Measurements from ENCODE around the gene LYRM1. TPM values are rescaled to one million over a fixed set of nuclear protein-coding genes. Genes with fewer than 3 reads are reported as not detected.

LYRM1 gene
- total and polyA plus RNA-seq, 2 of the 8 experiments (the other 6 are each of a cell fraction or from before 2014, with no cell fraction given) = 11.6 to 13.4 TPM

DNA sequence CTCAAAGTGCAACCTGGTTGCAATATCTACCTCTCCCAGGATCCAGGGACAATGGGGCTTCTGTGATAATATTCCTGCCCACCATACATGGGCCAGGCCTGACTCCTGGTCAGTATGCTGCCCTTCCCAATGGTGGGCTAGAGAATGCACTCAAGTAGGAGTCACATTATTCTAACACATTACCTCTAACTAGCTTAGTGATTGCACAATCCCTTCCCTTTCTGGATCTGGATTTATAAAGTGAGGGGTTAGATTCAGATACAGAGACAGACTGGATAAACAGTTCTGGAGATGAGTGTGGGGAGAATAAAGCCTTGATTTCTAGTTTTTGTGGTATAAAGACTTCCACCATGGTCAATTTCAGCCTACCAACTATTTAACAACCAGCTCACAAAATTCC, 33.0 kb downstream of the LYRM1 start:
- Histone ChIP-seq H2BK15ac (ENCODE audit: low read length) (no peak overlapping the region), H3K23ac (ENCODE audit: insufficient read length) (no peak overlapping the region), H3K14ac (ENCODE audit: insufficient read length) (no peak overlapping the region), H3K56ac (replicated peaks; ENCODE audit: insufficient read length, low read depth, low read length) (no peak overlapping the region), H3K79me1 (ENCODE audit: low read depth, low read length) (no peaks in the 10 kb centered on the region), H3K27me3 (replicated peaks in 1 of 4; ENCODE audit: control insufficient read depth in 3 of 4, extremely low read depth in 1 of 4, insufficient read depth in 3 of 4, low read length in 3 of 4) (no peaks in the 10 kb centered on the region), H2AK5ac (ENCODE audit: low read depth, low read length) (no peak overlapping the region), H3K23me2 (ENCODE audit: low read depth, low read length) (no peaks in the 10 kb centered on the region), H3K18ac (ENCODE audit: extremely low read depth, low read length) (no peak overlapping the region), H3K4ac (replicated peaks; ENCODE audit: insufficient read length, low read depth, low read length) (no peak overlapping the region), H2BK12ac (ENCODE audit: low read depth, low read length) (no peak overlapping the region), H3K4me3 (ENCODE audit: extremely low read depth in 1 of 4, insufficient read depth in 2 of 4, low read depth in 3 of 4, low read length in 4 of 4) (no peak overlapping the region), H3K4me1 (replicated peaks in 1 of 4; ENCODE audit: control insufficient read depth in 3 of 4, insufficient read depth in 4 of 4, low read length in 3 of 4) (no peaks in the 10 kb centered on the region), H3K36me3 (ENCODE audit: control insufficient read depth in 2 of 4, insufficient read depth in 4 of 4, low read length in 3 of 4) (no peaks in the 10 kb centered on the region), H4K20me1 (replicated peaks in 1 of 2; ENCODE audit: control insufficient read depth in 1 of 2, insufficient read depth in 2 of 2, low read length in 2 of 2) (no peaks in the 10 kb centered on the region), H3K9ac (replicated peaks in 1 of 4; ENCODE audit: extremely low read depth in 1 of 4, low read depth in 3 of 4, low read length in 3 of 4) (no peak overlapping the region), H4K91ac (replicated peaks; ENCODE audit: insufficient read length, low read length) (no peak overlapping the region), H4K5ac (ENCODE audit: insufficient read length, low read depth, low read length) (no peak overlapping the region), H2BK120ac (replicated peaks; ENCODE audit: low read depth, low read length) (no peak overlapping the region), H4K8ac (ENCODE audit: extremely low read depth, insufficient read depth, low read length) (no peak overlapping the region), H3K4me2 (ENCODE audit: insufficient read depth in 1 of 2, low read depth in 2 of 2, low read length in 2 of 2) (no peak overlapping the region), H3K9me3 (ENCODE audit: insufficient read depth in 2 of 2, low read depth in 1 of 2, low read length in 1 of 2) (no peaks in the 10 kb centered on the region), H3K79me2 (ENCODE audit: control insufficient read depth in 1 of 2, insufficient read depth in 2 of 2, low read length in 2 of 2) (no peaks in the 10 kb centered on the region), H2AFZ (ENCODE audit: low read length) (no peak overlapping the region), H3K27ac (ENCODE audit: low read depth, low read length) (no peak overlapping the region), H2BK5ac (ENCODE audit: low read depth, low read length) (no peak overlapping the region), H2BK20ac (ENCODE audit: low read length) (no peak overlapping the region)
- DNase-seq (ENCODE audit: low read depth in 1 of 2, low spot score in 2 of 2) = no peak
- FAIRE-seq = no peak
- TF ChIP-seq CEBPB (IDR thresholded peaks at IDR 0.05; ENCODE audit: low read depth, low read length) = peak; percentile 54; the same call in 1 of the 2 replicates
- no peak for TF ChIP-seq EZH2 (IDR thresholded peaks at IDR 0.05; ENCODE audit: low read depth, low read length, severe bottlenecking)
- ChIA-PET POLR2A (ENCODE audit: partially characterized antibody) (no interaction called here), CTCF (ENCODE audit: partially characterized antibody) (interaction anchor here (1.0 kb wide), 1 partner anchor 83 kb away, joined by 3 read pairs; no protein-coding TSS in a partner anchor)
